SK-N-MC (cell line): Measurements from ENCODE around the gene BTNL3.

Source experiments
- EZH2 ChIP-seq: fragments of 200-600 bp; sonication (generic); IDR thresholded peaks from one replicate; pipeline ENCODE4 v1.6.1; 2017; ENCODE audit warnings: antibody characterized with exemption
- FOXP2 ChIP-seq: optimal IDR thresholded peaks from 2 replicates; pipeline ENCODE3; 2011; ENCODE audit warnings: mild to moderate bottlenecking, moderate library complexity; ENCODE audit not compliant: insufficient read depth; ENCODE audit errors: extremely low read length, control extremely low read depth
- POLR2AphosphoS5 ChIP-seq: IDR thresholded peaks from 2 replicates; pipeline ENCODE4 v1.6.1; 2012; ENCODE audit warnings: mild to moderate bottlenecking, low read depth, low read length, borderline replicate concordance

GRCh38 chr5:181024245-181025064, 35.8 kb downstream of the BTNL3 start:
- TF ChIP-seq POLR2AphosphoS5 (no peak), EZH2 (no peak), FOXP2 (no peak)
